Astrocyte (in vitro differentiated cells and primary cell): ENCODE results near the gene TNIK.

Source experiments
- CTCF ChIP-seq: IDR thresholded peaks from 2 replicates; pipeline ENCODE4 v1.5.1; 2011; ENCODE audit warnings: low read depth, mild to moderate bottlenecking, inconsistent platforms, low read length, moderate library complexity; ENCODE audit not compliant: insufficient read depth
- EZH2 ChIP-seq: IDR thresholded peaks from 2 replicates; pipeline ENCODE4 v1.6.1; 2012; ENCODE audit warnings: mild to moderate bottlenecking, low read length, inconsistent platforms; ENCODE audit not compliant: insufficient read depth

DNA sequence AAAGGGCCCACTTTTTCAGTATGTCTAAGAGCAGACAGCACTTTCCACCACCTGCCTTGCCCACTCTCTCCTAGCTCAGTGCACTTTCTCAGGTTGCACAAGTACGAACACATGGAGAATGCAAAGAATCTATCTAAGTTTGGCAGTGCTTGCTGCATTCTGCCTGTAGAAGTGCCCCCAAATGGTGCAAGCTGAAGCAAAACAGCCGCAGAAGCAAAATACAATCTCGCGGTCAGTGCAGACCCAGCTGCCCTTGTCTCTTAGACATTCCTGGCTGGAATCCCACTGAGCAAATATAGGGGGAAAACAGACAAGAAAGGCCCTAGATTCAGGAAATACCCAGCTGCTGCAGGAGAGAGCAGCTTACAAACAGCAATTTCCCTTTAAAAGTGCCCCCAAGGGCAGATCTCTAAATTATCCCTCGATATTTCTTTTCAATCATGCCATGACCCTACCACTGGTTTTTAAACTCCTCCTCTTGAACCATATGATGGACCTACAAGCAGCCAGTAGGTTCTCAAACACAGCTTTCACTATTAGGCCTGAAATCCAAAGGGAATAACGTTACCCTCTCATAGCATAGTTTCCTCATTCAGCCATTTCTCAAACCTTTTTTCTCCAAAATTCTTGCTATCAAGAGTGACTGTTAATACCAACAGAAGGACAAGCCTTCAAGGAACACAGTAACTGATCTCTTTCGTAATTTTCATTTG, 67.0 kb downstream of the TNIK start:
- no peak for TF ChIP-seq CTCF
- no peak for TF ChIP-seq EZH2
